ENCODE measurements around the gene RAE1.

- no peak for TF ChIP-seq EZH2 (IDR thresholded peaks at IDR 0.05; ENCODE audit: borderline replicate concordance)
- TF ChIP-seq CTCF (IDR thresholded peaks at IDR 0.05; ENCODE audit: poor library complexity): no peak
- no peak for TF ChIP-seq EZH2phosphoT487 (IDR thresholded peaks at IDR 0.05; ENCODE audit: low read depth, severe bottlenecking, unreplicated experiment)
Measured at GRCh38 chr20:57306747-57307146, 44.3 kb upstream of the RAE1 start.
